ENCODE results near the gene SLAMF1.
A peak's percentile ranks its signal among the peaks of the same experiment; 100 is the strongest.

The SLAMF1 gene

GRCh38 chr1:160623227-160623633, 23.6 kb downstream of the SLAMF1 start:
- DNase-seq (ENCODE audit: low read depth): no peak

DNA sequence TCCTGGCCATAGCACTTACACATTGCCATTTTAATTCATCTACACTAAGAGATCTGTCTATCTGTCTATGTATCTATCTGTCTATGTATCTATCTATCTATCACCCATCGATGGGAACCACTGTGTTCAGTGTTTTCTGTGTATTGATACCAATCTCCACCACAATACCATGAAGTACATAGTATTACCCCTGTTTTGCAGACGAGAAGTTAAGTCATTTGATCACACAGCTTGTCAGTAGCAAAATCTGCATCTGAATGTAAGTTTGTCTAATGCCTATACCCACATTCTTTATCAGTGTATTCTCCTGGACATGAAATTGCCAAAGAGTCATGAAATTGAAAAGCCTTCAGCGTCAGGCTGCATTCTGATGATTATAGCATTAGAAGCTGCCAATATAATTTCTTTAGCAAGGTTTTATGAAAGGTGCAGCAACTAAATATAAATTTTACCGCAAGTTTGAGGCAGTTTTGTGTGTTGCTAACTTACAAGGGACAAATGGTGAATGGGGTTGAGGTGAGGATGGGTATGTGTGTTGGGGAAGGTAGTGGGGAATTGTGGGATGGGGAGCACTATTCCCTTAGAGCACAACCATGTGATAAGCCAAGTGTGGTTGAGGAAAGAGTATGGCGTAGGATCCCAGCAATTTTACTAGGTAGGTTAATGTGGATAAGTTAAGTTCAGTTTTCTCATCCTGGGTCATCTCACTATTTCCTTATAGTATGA, 24.2 kb downstream of the SLAMF1 start:
- no peak for DNase-seq (ENCODE audit: low read depth)

- peak; percentile 21 for DNase-seq (ENCODE audit: low read depth)
These were observed 25.0 kb downstream of the SLAMF1 start for GRCh38 chr1:160621633-160622413.

DNA sequence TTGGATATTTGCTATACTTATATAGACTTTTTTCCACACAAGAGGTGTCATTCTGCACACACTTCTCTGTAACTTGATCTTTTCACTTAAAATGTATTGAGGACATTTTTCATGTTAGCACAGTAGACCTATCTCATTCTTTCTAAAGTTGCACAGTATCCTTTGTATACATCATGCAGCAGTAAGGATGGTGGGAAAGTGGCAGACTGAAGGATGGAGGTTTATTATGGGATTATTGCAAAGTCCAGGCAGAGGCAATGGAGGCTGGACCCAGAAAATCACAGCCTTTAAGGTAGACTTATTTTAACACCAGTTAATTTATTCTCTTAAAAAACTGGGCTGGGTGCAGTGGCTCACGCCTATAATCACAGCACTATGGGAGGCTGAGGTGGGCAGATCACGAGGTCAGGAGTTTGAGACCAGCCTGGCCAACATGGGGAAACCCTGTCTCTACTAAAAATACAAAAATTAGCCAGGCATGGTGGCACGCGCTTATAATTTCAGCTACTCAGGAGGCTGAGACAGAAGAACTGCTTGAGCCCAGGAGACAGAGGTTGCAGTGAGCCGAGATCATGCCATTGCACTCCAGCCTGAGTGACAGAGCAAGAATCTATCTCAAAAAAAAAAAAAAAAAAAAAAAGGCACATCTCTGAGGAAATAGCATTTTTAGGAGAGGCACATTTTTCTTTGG, 25.8 kb downstream of the SLAMF1 start:
- no peak for DNase-seq (ENCODE audit: low read depth)

DNA sequence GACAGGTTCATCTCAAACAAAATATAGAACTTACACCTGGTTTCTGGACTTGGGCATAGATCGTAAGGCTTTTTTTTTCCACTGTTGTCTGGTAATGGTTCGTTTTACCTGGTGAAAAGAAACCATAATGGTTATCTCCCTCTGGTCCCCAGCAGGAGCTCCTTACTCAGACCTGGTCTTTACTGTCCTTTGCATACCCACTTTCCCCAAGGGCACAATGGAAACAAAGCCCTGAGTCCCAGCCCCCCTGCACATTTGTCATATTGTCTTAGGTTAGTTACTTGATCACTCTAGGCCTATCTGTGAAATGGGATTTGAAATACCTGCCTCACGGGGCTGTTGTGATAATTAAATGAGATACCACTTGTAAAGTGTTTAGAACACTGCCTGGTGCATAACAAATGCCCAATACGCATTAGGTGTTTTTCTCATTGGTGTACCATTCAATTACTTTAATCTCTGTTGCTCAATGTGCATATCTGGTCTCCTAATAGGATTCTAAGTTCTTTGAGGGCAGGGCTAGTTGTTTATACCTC, 27.0 kb downstream of the SLAMF1 start:
- no peak for DNase-seq (ENCODE audit: low read depth)

DNA sequence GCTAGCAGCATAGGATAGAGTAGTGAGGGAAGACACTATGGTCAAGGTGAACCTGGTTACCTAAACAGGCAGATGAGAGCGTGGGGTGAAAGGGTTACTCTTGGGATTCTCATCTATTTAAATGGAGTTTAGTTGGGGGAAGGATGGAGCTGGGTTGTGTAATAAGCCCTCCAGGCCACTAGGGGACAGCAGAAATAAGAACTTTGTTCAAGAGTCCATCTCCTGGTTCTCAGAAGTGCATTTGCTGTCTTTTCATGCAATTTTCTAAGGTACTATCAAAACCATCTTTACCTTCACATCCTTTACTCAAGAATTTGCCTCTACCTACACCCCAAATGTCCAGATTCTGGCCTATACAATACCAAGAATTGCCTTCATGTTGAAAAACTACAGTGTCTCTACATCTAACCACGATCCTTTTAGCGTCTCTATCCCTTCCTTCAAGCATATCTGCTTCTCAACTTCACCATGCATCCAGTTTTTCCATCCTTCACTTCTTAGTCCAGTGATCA, 28.0 kb downstream of the SLAMF1 start:
- no peak for DNase-seq (ENCODE audit: low read depth)

- DNase-seq (ENCODE audit: low read depth): no peak
These were observed 28.5 kb downstream of the SLAMF1 start for GRCh38 chr1:160618327-160618726.

GRCh38 chr1:160615660-160616059, 31.2 kb downstream of the SLAMF1 start:
- DNase-seq (ENCODE audit: low read depth): no peak

GRCh38 chr1:160614410-160614809, 32.4 kb downstream of the SLAMF1 start:
- no peak for DNase-seq (ENCODE audit: low read depth)

DNA sequence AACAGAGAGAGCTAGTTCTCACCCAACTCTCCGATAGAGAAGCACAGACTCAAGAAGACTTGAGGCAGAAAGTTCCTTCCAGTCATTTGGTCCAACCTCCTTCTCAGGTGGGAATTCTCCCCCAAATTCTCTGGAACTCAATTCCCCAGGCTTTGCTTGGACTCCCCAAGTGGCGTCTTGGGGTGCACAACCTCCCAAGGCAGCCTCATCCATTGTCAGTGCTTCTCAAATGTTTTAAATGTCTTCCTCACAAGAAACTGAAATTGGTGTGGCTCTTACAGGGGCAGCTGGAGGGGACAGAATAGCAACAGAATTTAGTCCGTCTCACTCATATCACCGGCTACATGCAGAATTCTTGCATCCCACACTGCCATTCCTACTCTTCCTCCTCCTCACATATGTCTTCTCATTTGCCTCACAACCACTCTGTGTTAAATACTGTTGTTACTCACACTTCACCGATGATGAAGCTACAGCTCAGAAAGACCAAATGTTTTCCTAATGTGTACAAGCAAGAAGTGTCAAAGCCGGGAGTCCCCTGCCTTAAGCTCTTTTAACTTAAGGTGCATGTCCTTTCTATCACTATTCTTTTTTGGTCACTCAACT, 34.1 kb downstream of the SLAMF1 start:
- DNase-seq (ENCODE audit: low read depth): no peak

- DNase-seq (ENCODE audit: low read depth): no peak
These were observed 36.1 kb downstream of the SLAMF1 start for GRCh38 chr1:160610569-160611242.

DNA sequence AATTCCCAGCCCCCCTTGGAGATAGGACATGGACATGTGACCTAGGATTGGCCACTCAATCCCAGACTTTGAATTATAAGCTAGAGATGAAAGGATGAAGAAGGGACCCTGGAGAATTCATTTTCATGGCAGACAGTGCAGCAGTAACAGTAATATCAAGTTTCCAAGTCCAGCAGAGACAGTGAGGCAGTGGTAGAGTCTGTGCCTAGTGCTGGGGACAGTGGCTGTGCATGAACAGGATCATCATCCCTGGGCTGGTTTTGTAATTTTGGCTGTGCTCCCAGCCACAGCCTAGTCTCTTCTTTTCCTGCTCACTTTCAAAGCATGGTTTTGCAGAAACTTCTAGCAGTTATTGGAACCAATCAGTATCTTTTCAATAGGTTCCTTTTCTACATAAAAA, 37.9 kb downstream of the SLAMF1 start:
- no peak for DNase-seq (ENCODE audit: low read depth)

DNA sequence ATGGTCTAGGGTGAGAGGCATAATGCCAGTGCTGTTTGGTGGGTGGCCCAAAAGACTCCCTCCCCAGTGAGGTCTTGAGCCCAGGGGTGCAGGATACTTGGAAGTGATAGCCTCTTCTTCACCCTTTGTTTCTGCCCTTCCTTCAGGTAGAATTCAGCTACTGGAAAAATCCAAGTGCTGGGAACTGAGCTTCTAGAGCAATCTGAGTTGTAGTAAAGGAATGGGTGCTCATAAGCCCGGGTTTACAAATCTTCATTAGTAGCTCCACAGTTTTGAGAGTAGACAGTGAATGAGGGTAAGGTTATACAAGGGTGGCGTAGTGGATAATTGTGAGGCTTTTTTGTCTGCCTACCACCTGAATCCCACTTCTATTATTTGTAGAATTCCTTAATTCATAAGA, 38.3 kb downstream of the SLAMF1 start:
- no peak for DNase-seq (ENCODE audit: low read depth)

GRCh38 chr1:160608057-160608456, 38.8 kb downstream of the SLAMF1 start:
- no peak for DNase-seq (ENCODE audit: low read depth)

GRCh38 chr1:160607672-160608032, 39.2 kb downstream of the SLAMF1 start:
- no peak for DNase-seq (ENCODE audit: low read depth)

GRCh38 chr1:160607011-160607671, 39.7 kb downstream of the SLAMF1 start:
- peak; percentile 75 for DNase-seq (ENCODE audit: low read depth)

GRCh38 chr1:160606611-160607010, 40.2 kb downstream of the SLAMF1 start:
- no peak for DNase-seq (ENCODE audit: low read depth)

DNA sequence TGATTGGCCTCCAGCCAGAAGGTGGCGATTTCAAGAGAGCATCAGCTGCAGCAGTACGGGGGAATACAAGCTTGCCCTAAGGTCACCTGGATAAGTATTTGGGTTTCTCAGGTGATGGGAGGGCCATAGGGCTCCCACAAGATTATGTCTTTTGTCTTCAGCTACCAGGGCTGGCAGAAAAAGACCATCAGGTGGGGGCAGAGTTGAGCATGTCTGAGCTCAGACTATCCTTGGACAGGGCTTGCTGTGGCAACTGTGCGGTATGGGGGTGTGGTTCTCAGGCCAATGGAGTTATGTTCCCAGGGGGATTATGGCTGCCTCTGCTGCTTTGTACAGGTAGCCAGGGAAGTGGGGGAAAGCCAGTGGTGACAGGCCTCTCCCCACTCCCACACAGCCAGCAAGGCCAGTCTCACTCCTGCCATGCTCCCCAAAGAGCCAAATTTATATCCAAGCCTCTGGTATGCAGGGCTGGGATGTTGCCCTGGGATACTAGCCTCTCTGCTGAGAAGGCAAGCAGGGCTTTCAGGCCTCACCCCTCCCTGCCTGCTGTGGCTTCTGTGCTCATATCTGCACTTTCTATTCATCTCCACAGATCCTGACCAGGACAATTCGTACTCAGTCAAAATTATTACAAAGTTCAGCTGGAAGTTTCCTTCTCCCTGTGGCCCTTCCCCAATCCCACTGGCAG, 40.9 kb downstream of the SLAMF1 start:
- no peak for DNase-seq (ENCODE audit: low read depth)

GRCh38 chr1:160605205-160605604, 41.6 kb downstream of the SLAMF1 start:
- DNase-seq (ENCODE audit: low read depth): no peak

GRCh38 chr1:160597705-160598104, 49.1 kb downstream of the SLAMF1 start:
- DNase-seq (ENCODE audit: low read depth): no peak
